ENCODE data around the gene SLC6A6.

The SLC6A6 gene

GRCh38 chr3:14411988-14412387 lies 9.6 kb downstream of the SLC6A6 start:
- Mint-ChIP-seq H3K9me3 (no peaks in the 10 kb centered on the region), H3K4me3 (no peak overlapping the region)
- DNase-seq = no peak

GRCh38 chr3:14412831-14413380 lies 10.5 kb downstream of the SLC6A6 start:
- Mint-ChIP-seq H3K36me3 (ENCODE audit: low read depth) (peaks cover 42% of the 10 kb centered on the region), H3K27ac (no peak overlapping the region), H3K4me3 (no peak overlapping the region), H3K4me1 (peaks cover 44% of the 10 kb centered on the region), H3K27me3 (ENCODE audit: low read depth, poor library complexity) (no peaks in the 10 kb centered on the region), H3K9me3 (no peaks in the 10 kb centered on the region)
- DNase-seq = peak; percentile 44
- no peak for TF ChIP-seq CTCF (IDR thresholded peaks at IDR 0.05)

More at GRCh38 chr3:14411988-14412387, 9.6 kb downstream of the SLC6A6 start:
- no peak for TF ChIP-seq CTCF (IDR thresholded peaks at IDR 0.05)
- no peaks in the 10 kb centered on the region for H3K27me3 Mint-ChIP-seq (ENCODE audit: low read depth, poor library complexity)
- H3K27ac Mint-ChIP-seq = no peak overlapping the region
- H3K36me3 Mint-ChIP-seq (ENCODE audit: low read depth) = peaks cover 40% of the 10 kb centered on the region
- H3K4me1 Mint-ChIP-seq = peaks cover 52% of the 10 kb centered on the region

GRCh38 chr3:14413381-14414071 lies 11.1 kb downstream of the SLC6A6 start:
- peaks cover 45% of the 10 kb centered on the region for H3K36me3 Mint-ChIP-seq (ENCODE audit: low read depth)
- TF ChIP-seq CTCF (IDR thresholded peaks at IDR 0.05) = no peak
- no peak for DNase-seq
- H3K9me3 Mint-ChIP-seq = no peaks in the 10 kb centered on the region
- H3K4me1 Mint-ChIP-seq = peaks cover 40% of the 10 kb centered on the region
- no peaks in the 10 kb centered on the region for H3K27me3 Mint-ChIP-seq (ENCODE audit: low read depth, poor library complexity)
- no peak overlapping the region for H3K4me3 Mint-ChIP-seq
- H3K27ac Mint-ChIP-seq = no peak overlapping the region

- peaks cover 46% of the 10 kb centered on the region for H3K4me1 Mint-ChIP-seq
- H3K4me3 Mint-ChIP-seq = no peak overlapping the region
- DNase-seq = no peak
- H3K36me3 Mint-ChIP-seq (ENCODE audit: low read depth) = peaks cover 48% of the 10 kb centered on the region
- no peak overlapping the region for H3K27ac Mint-ChIP-seq
- H3K27me3 Mint-ChIP-seq (ENCODE audit: low read depth, poor library complexity) = no peaks in the 10 kb centered on the region
- no peak for TF ChIP-seq CTCF (IDR thresholded peaks at IDR 0.05)
- no peaks in the 10 kb centered on the region for H3K9me3 Mint-ChIP-seq
Measured at GRCh38 chr3:14414846-14415464, 12.5 kb downstream of the SLC6A6 start.

- Mint-ChIP-seq H3K36me3 (ENCODE audit: low read depth) (peaks cover 44% of the 10 kb centered on the region), H3K4me3 (no peak overlapping the region), H3K9me3 (no peaks in the 10 kb centered on the region), H3K27me3 (ENCODE audit: low read depth, poor library complexity) (no peaks in the 10 kb centered on the region), H3K27ac (no peak overlapping the region), H3K4me1 (peaks cover 46% of the 10 kb centered on the region)
- no peak for TF ChIP-seq CTCF (IDR thresholded peaks at IDR 0.05)
- no peak for DNase-seq
Measured at GRCh38 chr3:14415501-14415900, 13.1 kb downstream of the SLC6A6 start.
